Measurements from ENCODE around the gene MBP.

- TF ChIP-seq CTCF (conservative IDR thresholded peaks at IDR 0.05; ENCODE audit: low read length) = no peak
- no peak for TF ChIP-seq EZH2phosphoT487 (IDR thresholded peaks at IDR 0.05; ENCODE audit: borderline replicate concordance, low read depth, low read length)
These were observed 147.2 kb downstream of the MBP start for GRCh38 chr18:76985156-76985950.

All from OCI-LY7 (cell line).